Sigmoid colon (tissue), 7 donors: ENCODE results near the gene GRHL1. TPM values are rescaled to one million over a fixed set of nuclear protein-coding genes. Genes with fewer than 3 reads are reported as not detected.
A peak's percentile ranks its signal among the peaks of the same experiment; 100 is the strongest.

Experiments used
- DNase-seq: peaks from one replicate; pipeline ENCODE4 v3.0.0-alpha.2; 2019
- H3K27ac ChIP-seq, 4 donors: fragments of 200-600 bp; sonication (generic); one replicate each; pipeline ENCODE4 v1.5.1; 2016 to 2019; ENCODE audit warnings: mild to moderate bottlenecking in 1 of 4
- H3K27me3 ChIP-seq, 3 donors: fragments of 200-600 bp; sonication (generic); one replicate each; pipeline ENCODE4 v1.5.1; 2019; ENCODE audit warnings: mild to moderate bottlenecking in 1 of 3
- H3K36me3 ChIP-seq, 4 donors: fragments of 200-600 bp; sonication (generic); one replicate each; pipeline ENCODE4 v1.5.1; 2016 to 2019
- H3K4me1 ChIP-seq, 4 donors: fragments of 200-600 bp; sonication (generic); one replicate each; pipeline ENCODE4 v1.5.1; 2017 to 2019
- H3K4me3 ChIP-seq, 4 donors: fragments of 200-600 bp; sonication (generic); one replicate each; pipeline ENCODE4 v1.5.1; 2017 to 2019; ENCODE audit warnings: mild to moderate bottlenecking in 2 of 4, moderate library complexity in 1 of 4
- H3K9me3 ChIP-seq, 4 donors: fragments of 200-600 bp in 3 of 4; sonication (generic) in 3 of 4; one replicate each; pipeline versions ENCODE4 v1.5.1 to v1.6.1; 2013 to 2019
- CTCF ChIP-seq, 4 experiments: fragments of 450-650 bp in 3 of 4; fragments of 200-600 bp in 1 of 4; IDR thresholded peaks; one replicate each; pipeline ENCODE4 v1.5.1; 2016 to 2019; ENCODE audit warnings: antibody characterized with exemption in 4 of 4, mild to moderate bottlenecking in 3 of 4, moderate library complexity in 2 of 4
- EP300 ChIP-seq, 4 donors: sonication (generic); formaldehyde crosslinking; IDR thresholded peaks; one replicate each; pipeline ENCODE4 v1.6.1; 2017; ENCODE audit warnings: antibody characterized with exemption in 4 of 4
- POLR2A ChIP-seq, 2 donors: fragments of 450-650 bp; IDR thresholded peaks; one replicate each; pipeline ENCODE4 v1.6.1; 2016; ENCODE audit warnings: antibody characterized with exemption in 2 of 2, mild to moderate bottlenecking in 2 of 2, moderate library complexity in 2 of 2
- POLR2AphosphoS5 ChIP-seq, 4 donors: sonication (generic); formaldehyde crosslinking; IDR thresholded peaks; one replicate each; pipeline ENCODE4 v1.6.1; 2017; ENCODE audit warnings: antibody characterized with exemption in 4 of 4
- WGBS, 2 donors: extraction: QIAGEN DNeasy Blood & Tissue Kit; methylation state at CpG; one replicate each; pipeline ENCODE4 v1.1.7; 2013; 5-methylcytosine and 5-hydroxymethylcytosine counted together
- intact Hi-C: fragments of 100-400 bp; cut with DNase I; formaldehyde crosslinking; loops from one replicate; pipeline ENCODE4 v1.15.1; 2023
- polyA plus RNA-seq, 3 donors: library from polyadenylated mRNA; stranded (reverse); fragments of 200-250 nt; gene quantifications; one replicate each; pipeline ENCODE4 v1.2.3, GENCODE V29; 2013
- total RNA-seq, 4 donors: library from RNA; depleted of rRNA; stranded (reverse); fragments of >200 nt; gene quantifications; one replicate each; pipeline ENCODE4 v1.1.0, GENCODE V29; 2016
- donor health status: healthy with polysubstance abuse.
- donor health status: Bipolar disorder and iron deficiency.
- donor health status: healthy.

The GRHL1 gene
- total and polyA plus RNA-seq, 7 donors, result under 0.01 to 4.2 (median 1.4) TPM

GRCh38 chr2:9997936-9998335 lies 46.4 kb downstream of the GRHL1 start:
- intact Hi-C loops, result no loop called here
- Histone ChIP-seq H3K27ac (no peak overlapping the region), H3K9me3 (no peaks in the 10 kb centered on the region), H3K4me3 (no peak overlapping the region), H3K27me3 (no peaks in the 10 kb centered on the region), H3K36me3 (no peaks in the 10 kb centered on the region), H3K4me1 (peaks cover 0 to 9% (median 0%) of the 10 kb centered on the region in 4 donors)
- no peak for DNase-seq
- WGBS, 2 donors, result 56 to 72% methylated on average over 7 of the region's 7 CpGs
- TF ChIP-seq POLR2AphosphoS5 (IDR thresholded peaks at IDR 0.05) (no peak), CTCF (IDR thresholded peaks at IDR 0.05) (no peak), POLR2A (IDR thresholded peaks at IDR 0.05) (no peak), EP300 (IDR thresholded peaks at IDR 0.05) (no peak)

GRCh38 chr2:9998916-9999654 lies 47.6 kb downstream of the GRHL1 start:
- intact Hi-C loops, result no loop called here
- Histone ChIP-seq H3K9me3 (no peaks in the 10 kb centered on the region), H3K4me3 (no peak overlapping the region), H3K4me1 (peaks cover 0 to 9% (median 0%) of the 10 kb centered on the region in 4 donors), H3K27ac (no peak overlapping the region), H3K36me3 (no peaks in the 10 kb centered on the region), H3K27me3 (no peaks in the 10 kb centered on the region)
- 90 to 93% methylated on average over 20 of the region's 20 CpGs for WGBS, 2 donors
- peak; percentile 55 for DNase-seq
- TF ChIP-seq EP300 (IDR thresholded peaks at IDR 0.05) (no peak), CTCF (IDR thresholded peaks at IDR 0.05) (no peak), POLR2AphosphoS5 (IDR thresholded peaks at IDR 0.05) (no peak), POLR2A (IDR thresholded peaks at IDR 0.05) (no peak)

GRCh38 chr2:9999693-10000092 lies 48.2 kb downstream of the GRHL1 start:
- no peak overlapping the region for H3K4me3 ChIP-seq
- no peaks in the 10 kb centered on the region for H3K27me3 ChIP-seq
- H3K4me1 ChIP-seq, result peaks cover 0 to 9% (median 0%) of the 10 kb centered on the region in 4 donors
- TF ChIP-seq POLR2A (IDR thresholded peaks at IDR 0.05) (no peak), EP300 (IDR thresholded peaks at IDR 0.05) (no peak), POLR2AphosphoS5 (IDR thresholded peaks at IDR 0.05) (no peak), CTCF (IDR thresholded peaks at IDR 0.05) (no peak)
- no peak for DNase-seq
- no peak overlapping the region for H3K27ac ChIP-seq
- 88 to 93% methylated on average over 1 of the region's 1 CpG for WGBS, 2 donors
- no peaks in the 10 kb centered on the region for H3K9me3 ChIP-seq
- intact Hi-C loops, result no loop called here
- no peaks in the 10 kb centered on the region for H3K36me3 ChIP-seq

GRCh38 chr2:10000541-10000940 lies 49.0 kb downstream of the GRHL1 start:
- 95 to 96% methylated on average over 8 of the region's 8 CpGs for WGBS, 2 donors
- Histone ChIP-seq H3K27ac (no peak overlapping the region), H3K4me3 (no peak overlapping the region), H3K4me1 (peaks cover 0 to 9% (median 0%) of the 10 kb centered on the region in 4 donors), H3K9me3 (no peaks in the 10 kb centered on the region), H3K36me3 (no peaks in the 10 kb centered on the region), H3K27me3 (no peaks in the 10 kb centered on the region)
- peak; percentile 52 for DNase-seq
- TF ChIP-seq POLR2A (IDR thresholded peaks at IDR 0.05) (no peak), POLR2AphosphoS5 (IDR thresholded peaks at IDR 0.05) (no peak), CTCF (IDR thresholded peaks at IDR 0.05) (no peak), EP300 (IDR thresholded peaks at IDR 0.05) (no peak)
- intact Hi-C loops, result no loop called here
